ENCODE measurements around the gene MNAT1.
"Not testable (repeated sequence)": the region's sequence is repeated elsewhere in the genome, so short reads cannot be mapped to it uniquely, and the experiment has no call there.

Gene MNAT1

GRCh38 chr14:60734465-60735242 lies at the start of gene MNAT1:
MNAT1 (plus strand) TSS chr14:60734761; CDS start chr14:60734863, 102 bp downstream.
- peak; percentile 85 for DNase-seq (ENCODE audit: low spot score)

- no peak for DNase-seq (ENCODE audit: low spot score)
Observed at GRCh38 chr14:60686865-60687264, 47.7 kb upstream of the MNAT1 start.

DNA sequence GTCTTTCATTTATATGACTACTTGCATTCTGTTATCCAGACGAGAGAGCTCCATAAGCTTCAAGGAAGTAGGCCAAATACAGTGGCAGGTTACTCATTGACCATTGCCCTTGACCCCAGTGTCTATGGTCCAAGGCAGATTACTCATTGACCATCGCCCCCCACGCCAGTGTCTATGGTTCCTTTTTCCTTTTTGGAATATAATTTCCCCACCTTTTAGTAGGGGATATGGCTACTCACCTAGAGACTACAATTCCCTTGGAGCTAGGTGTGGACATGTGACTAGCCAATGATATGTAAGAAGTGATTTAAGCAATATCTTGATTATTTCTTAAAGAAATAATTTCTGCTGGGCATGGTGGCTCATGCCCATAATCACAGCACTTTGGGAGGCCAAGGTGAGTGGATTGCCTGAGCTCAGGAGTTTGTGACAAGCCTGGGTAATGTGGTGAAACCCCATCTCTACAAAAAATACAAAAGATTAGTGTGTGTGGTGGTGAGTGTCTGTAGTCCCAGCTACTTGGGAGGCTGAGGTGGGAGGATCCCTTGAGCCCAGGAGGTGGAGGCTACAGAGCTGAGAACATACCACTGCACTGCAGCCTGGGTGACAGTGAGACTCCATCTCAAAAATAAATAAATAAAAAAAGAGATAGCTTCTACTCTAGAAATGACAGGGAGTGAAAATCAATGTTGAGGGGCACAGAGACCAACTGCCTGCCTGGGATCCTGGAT lies 43.0 kb upstream of the MNAT1 start:
- DNase-seq (ENCODE audit: low spot score) = no peak

GRCh38 chr14:60695327-60695726 lies 39.2 kb upstream of the MNAT1 start:
- DNase-seq (ENCODE audit: low spot score) = no peak

DNA sequence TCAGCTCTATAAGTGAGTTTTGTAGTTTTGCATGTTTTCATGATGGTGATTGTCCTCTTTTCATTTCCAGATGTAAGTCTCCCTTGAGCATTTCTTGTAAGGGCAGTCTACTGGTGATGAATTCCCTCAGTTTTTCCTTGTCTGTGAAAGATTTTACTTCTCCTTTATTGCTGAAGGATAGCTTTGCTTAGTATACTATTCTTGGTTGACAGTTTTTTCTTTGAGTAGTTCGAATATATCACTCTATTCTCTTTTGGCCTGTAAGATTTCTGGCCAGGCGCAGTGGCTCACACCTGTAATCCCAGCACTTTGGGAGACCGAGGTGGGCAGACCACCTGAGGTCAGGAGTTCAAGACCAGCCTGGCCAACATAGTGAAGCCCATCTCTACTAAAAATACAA lies 34.0 kb upstream of the MNAT1 start:
- no peak for DNase-seq (ENCODE audit: low spot score)

GRCh38 chr14:60705100-60705499 lies 29.5 kb upstream of the MNAT1 start:
- no peak for DNase-seq (ENCODE audit: low spot score)

GRCh38 chr14:60707858-60708257 lies 26.7 kb upstream of the MNAT1 start:
- no peak for DNase-seq (ENCODE audit: low spot score)

GRCh38 chr14:60710494-60710893 lies 24.1 kb upstream of the MNAT1 start:
- no peak for DNase-seq (ENCODE audit: low spot score)

DNA sequence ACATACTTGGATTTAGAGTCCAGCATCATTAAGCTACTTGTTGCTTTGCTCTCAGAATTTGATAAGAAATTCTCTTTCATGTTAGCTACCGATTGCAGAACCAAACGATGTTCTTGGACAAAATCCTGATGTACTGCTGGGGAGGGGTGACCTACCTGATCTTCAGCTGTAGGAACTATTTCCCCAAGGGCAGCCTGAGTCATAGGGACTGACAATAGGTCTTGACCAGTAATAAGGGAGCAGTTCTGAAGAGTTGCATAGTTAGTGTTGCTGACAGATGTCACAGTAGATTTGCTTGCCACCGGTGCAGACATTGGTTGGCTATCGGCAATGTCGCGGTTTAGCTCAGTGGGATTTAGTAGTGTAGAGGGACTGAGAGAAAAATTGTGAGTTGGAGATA lies 21.0 kb upstream of the MNAT1 start:
- DNase-seq (ENCODE audit: low spot score) = no peak

DNA sequence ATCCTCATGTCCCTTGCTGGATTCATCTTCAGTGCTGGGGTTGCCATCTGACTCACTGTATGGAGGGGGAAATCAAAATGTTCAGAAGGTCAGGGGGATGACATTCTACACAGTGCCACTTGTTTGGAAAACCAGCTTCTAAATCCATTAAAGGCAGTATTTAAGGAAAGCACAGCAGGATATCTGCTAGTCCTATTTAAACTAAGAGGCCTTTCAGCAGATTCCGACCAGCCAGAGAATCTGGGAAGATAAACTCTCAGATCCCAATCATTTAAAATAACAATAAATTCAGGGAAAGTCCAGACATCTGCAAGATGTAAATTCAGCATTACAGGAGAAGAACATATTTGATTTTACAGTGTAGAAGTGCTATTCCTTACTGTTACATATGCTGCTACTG lies 14.2 kb upstream of the MNAT1 start:
- no peak for DNase-seq (ENCODE audit: low spot score)

GRCh38 chr14:60720962-60721325 lies 13.6 kb upstream of the MNAT1 start:
- DNase-seq (ENCODE audit: low spot score) = no peak

DNA sequence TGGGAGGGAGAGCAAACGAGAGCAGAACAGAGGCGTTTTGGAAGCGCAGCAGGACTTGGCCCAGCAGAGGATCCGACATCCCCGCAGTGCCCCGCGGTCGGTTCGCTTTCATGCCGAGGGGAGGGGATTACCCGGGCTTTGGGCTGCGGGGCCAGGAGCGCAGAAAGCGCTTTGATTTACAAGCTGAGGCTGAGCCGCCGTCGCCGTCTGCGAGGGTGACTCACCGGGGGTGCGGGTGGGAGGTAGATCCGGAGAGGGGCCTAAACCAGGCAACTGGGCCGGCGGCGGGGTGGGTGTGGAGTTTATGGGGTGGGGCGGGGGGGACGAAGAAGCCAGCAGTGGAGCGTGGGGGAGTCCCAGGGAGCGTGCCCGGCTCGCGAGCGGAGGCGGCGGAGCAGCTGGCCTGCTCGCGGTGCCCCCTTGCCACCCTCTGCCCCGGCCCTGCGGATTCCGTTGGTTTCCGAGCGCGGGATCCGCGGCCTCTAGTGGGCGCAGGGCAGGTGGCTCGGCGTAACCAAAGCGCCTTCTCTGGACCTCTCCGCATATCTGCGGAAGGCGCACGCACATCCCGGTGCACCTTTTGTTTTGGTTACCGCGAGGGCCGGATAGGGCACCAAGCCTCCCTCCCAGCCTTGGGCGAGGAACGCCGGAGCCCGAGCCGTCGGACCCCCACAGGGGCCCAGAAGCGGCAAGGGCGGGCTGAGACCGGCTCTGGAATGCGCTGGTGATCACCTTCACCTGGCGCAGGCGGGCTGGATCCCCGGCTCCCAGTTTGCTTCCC lies 13.0 kb upstream of the MNAT1 start:
- peak; percentile 77 for DNase-seq (ENCODE audit: low spot score)

- DNase-seq (ENCODE audit: low spot score) = no peak
Observed at GRCh38 chr14:60722107-60722356, 12.5 kb upstream of the MNAT1 start.

DNA sequence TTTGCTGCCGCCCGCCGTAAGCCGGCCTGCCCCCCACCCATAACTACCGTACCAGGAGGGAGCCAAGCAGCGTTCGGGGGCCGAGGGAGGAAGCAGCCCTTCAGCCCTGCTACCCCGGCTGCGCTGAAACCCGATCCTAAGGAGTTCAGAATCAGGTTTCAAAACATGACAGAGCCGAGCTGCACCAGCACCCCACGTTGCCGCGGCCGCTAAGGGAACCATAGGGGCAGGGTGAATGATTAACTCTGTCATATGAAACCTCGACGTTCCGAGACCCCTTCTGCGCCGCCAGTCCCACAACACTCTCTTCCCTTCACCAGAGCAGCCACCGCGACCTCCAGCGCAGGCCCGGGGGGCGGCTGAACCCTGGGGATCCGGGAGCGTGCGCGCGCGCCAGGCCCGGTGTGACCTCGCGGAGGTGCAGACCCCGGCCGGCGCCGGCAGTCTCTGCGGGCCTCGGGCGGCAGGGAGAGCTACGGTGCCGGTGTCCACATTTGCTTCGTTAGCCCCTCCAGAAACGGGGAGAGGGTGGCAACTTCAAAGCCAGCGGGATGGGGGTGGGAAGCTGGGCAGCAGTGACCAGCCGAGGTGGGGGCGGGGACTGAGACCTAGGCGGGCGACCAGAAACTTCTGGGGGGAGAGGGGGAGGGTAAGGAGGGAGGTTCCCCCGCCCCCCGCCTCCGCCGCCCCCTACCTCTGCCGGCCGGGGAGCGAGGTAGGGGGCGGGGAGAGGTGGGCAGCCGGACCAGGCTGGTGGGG lies 12.0 kb upstream of the MNAT1 start:
- peak; percentile 75 for DNase-seq (ENCODE audit: low spot score)

DNA sequence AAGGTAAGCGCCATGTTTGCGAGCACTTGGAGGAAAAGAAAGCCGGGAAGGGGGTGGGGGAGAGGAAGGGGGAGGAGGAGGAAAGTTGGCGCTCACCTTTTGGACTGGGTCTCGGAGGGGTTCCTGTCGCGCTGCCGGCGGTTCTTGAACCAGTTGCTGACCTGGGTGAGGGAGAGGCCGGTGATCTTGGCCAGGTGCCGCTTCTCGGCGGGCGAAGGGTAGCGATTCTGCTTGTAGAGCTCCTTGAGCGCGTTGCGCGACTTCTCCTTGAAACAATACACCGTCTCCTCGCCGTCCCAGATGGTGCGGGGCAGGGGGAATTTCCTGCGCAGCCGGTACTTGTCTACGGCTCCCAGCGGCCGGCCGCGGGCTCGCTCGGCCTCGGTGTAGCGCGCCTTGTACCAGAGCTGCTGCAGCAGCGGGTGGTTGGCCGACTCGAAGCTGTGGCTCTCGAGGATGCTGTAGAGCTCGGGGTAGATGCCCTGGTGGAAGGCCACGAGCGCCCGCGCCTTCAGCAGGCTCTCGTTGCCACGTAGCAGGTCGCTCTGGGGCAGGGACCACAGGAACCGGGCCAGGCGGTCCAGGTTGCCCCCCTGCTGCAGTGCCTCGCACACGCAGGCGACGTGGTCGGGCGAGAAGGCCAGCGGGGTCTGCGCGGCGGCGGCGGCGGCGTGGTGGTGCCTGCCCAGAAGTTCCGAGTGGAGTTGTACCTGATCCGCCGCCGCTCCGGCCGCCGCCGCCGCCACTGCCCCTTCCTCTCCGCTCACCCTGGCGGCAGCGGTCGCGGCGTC lies 11.2 kb upstream of the MNAT1 start:
- DNase-seq (ENCODE audit: low spot score) = peak; percentile 71

DNA sequence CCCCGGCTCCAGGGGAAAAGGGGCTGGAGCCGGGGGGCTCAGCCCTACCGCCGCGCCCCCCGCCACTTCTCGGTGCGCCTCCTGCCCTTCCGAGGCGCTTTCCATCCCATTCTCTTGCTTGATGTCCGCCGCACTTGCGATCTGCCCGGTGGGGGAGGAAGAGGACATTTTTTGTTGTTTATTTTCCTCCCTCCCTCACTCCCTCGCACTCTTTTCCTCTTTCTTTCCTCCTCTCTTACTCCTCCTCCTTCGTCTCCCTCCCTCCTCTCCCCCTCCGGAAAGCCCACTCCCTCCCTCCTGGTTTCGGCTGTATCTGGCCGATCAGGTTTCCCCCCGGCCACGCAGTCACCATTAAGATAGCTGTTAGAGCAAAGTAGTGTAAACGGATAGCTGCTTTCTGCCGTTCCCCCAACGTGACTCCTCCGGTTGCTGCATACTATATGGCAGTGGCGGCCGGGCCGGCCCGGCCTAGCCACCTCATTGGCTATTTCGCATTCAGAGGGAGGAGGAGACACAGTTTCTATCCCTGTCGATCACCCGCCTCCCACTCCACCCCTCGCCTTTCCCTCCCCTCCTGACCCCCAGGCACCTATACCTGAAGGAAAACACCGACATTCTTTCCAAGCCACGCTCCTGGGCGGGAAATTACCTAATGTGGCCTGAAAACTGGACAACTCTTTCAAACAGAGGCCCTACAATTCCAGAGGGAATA lies 10.5 kb upstream of the MNAT1 start, which contains the start of gene SIX4:
TSS of gene SIX4 (minus strand) at position 445 of the 712 bp plus-strand sequence. CDS start at position 168, 277 bp downstream.
- peak; percentile 81 for DNase-seq (ENCODE audit: low spot score)

DNA sequence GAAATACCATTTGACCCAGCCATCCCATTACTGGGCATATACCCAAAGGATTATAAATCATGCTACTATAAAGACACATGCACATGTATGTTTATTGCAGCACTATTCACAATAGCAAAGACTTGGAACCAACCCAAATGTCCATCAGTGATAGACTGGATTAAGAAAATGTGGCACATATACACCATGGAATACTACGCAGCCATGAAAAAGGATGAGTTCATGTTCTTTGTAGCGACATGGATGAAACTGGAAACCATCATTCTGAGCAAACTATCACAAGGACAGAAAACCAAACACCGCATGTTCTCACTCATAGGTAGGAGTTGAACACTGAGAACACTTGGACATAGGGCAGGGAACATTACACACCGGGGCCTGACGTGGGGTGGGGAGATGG lies 3.3 kb upstream of the MNAT1 start:
- not testable (repeated sequence) for DNase-seq (ENCODE audit: low spot score)

GRCh38 chr14:60732840-60733483 lies 1.6 kb upstream of the MNAT1 start:
- no peak for DNase-seq (ENCODE audit: low spot score)

GRCh38 chr14:60735416-60735815 lies 855 bp downstream of the MNAT1 start:
- DNase-seq (ENCODE audit: low spot score) = no peak

DNA sequence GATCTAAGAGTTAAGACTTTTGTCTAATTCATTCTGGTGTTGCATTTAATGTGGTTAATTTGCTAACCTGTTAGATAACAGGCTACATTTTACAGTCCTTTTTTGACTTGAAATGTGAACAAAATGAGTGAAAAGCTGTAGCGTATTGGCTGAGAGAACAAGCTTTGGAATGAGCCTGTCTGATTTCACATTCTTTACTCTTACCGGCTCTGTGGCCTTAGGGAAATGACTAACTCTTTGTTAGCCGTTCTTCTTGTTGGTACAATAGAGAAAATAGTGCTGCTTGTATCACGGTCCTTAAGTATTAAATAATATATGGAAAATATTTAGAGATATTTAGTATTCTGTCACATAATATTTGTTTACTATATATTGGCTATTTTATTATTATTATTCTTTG lies 1.9 kb downstream of the MNAT1 start:
- no peak for DNase-seq (ENCODE audit: low spot score)

All from D341Med (cell line).